CMK (cell line): Measurements from ENCODE around the gene BHLHE40.
"Not testable (repeated sequence)": the region's sequence is repeated elsewhere in the genome, so short reads cannot be mapped to it uniquely, and the experiment has no call there.

Experiments used
- DNase-seq: peaks from one replicate; pipeline ENCODE4 v3.0.0-alpha.2; 2010; ENCODE audit warnings: low read depth

Gene BHLHE40

GRCh38 chr3:4961865-4962264 is 17.4 kb upstream of the BHLHE40 start:
- not testable (repeated sequence) for DNase-seq

- DNase-seq = no peak
Observed at GRCh38 chr3:4963669-4964570, 15.3 kb upstream of the BHLHE40 start.

- not testable (repeated sequence) for DNase-seq
Observed at GRCh38 chr3:4966006-4966405, 13.2 kb upstream of the BHLHE40 start.

GRCh38 chr3:4967683-4968082 is 11.6 kb upstream of the BHLHE40 start:
- not testable (repeated sequence) for DNase-seq

DNA sequence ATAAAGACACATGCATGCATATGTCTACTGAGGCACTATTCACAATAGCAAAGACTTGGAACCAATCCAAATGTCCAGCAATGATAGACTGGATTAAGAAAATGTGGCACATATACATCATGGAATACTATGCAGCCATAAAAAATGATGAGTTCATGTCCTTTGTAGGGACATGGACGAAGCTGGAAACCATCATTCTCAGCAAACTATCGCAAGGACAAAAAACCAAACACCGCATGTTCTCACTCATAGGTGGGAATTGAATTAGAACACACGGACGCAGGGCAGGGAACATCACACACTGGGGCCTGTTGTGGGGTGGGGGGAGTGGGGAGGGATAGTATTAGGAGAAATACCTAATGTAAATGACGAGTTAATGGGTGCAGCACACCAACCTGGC is 7.8 kb upstream of the BHLHE40 start:
- DNase-seq = not testable (repeated sequence)

- DNase-seq = no peak
Observed at GRCh38 chr3:4971838-4972237, 7.4 kb upstream of the BHLHE40 start.

DNA sequence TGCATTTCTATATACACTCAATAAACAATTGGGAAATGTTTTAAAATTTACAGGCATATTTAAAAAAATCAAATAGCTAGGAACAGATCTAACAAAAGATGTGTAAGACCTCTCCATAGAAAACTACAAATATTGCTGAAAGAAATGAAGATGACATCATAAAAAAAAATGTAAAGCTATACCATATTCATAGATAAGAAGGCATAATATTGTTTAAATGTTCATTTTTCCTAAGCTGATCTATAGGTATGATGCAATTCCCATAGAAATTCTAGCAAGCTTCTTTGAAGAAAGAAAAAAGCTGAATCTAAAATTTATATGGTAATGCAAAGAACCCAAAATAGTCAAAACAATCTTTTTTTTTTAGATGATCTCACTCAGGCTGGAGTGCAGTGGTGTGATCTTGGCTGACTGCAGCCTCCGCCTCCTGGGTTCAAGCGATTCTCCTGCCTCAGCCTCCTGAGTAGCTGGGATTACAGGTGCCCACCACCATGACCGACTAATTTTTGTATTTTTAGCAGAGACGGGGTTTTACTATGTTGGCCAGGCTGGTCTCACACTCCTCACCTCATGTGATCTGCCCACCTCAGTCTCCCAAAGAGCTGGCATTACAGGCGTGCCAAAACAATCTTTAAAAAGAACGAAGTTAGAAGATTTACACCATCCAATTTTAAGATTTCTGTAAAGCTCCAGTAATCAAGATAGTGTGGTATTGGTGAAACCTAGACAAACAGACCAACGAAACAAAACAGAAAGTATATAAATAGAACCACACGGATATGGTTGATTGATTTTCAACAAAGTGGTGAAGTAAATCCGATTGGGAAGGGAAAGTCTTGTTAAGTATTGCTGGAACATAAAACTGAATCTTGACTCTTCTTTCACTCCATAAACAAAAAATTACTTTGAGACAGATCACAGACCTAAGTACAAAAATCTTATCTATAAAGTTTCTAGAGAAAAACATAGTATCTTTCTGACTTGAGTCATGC is 6.3 kb upstream of the BHLHE40 start:
- DNase-seq = no peak

GRCh38 chr3:4974154-4974553 is 5.1 kb upstream of the BHLHE40 start:
- no peak for DNase-seq

- peak; percentile 69 for DNase-seq
Observed at GRCh38 chr3:4976109-4976508, 3.1 kb upstream of the BHLHE40 start.

GRCh38 chr3:4977001-4977852 is 2.0 kb upstream of the BHLHE40 start:
- peak; percentile 84 for DNase-seq

- DNase-seq = no peak
Observed at GRCh38 chr3:4977853-4978203, 1.4 kb upstream of the BHLHE40 start.

- DNase-seq = peak; percentile 89
Observed at GRCh38 chr3:4978204-4978965, 852 bp upstream of the BHLHE40 start.

- peak; percentile 88 for DNase-seq
Observed at GRCh38 chr3:4978966-4979427, 240 bp upstream of the BHLHE40 start.

GRCh38 chr3:4980229-4981203 is 1.3 kb downstream of the BHLHE40 start:
- peak; percentile 84 for DNase-seq

DNA sequence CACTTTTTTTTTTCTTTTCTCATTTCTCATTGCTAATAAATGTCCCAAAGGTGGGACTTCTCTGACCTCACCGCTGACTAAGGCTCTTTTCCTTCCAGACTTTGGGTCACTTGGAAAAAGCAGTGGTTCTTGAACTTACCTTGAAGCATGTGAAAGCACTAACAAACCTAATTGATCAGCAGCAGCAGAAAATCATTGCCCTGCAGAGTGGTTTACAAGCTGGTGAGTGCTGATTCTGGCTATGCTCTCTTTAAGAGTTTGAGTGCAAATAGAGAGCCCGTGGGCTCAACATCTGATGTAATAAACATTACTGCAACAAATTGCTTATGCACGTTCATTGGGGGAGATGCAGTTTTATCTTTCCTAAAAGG is 2.0 kb downstream of the BHLHE40 start:
- DNase-seq = no peak

DNA sequence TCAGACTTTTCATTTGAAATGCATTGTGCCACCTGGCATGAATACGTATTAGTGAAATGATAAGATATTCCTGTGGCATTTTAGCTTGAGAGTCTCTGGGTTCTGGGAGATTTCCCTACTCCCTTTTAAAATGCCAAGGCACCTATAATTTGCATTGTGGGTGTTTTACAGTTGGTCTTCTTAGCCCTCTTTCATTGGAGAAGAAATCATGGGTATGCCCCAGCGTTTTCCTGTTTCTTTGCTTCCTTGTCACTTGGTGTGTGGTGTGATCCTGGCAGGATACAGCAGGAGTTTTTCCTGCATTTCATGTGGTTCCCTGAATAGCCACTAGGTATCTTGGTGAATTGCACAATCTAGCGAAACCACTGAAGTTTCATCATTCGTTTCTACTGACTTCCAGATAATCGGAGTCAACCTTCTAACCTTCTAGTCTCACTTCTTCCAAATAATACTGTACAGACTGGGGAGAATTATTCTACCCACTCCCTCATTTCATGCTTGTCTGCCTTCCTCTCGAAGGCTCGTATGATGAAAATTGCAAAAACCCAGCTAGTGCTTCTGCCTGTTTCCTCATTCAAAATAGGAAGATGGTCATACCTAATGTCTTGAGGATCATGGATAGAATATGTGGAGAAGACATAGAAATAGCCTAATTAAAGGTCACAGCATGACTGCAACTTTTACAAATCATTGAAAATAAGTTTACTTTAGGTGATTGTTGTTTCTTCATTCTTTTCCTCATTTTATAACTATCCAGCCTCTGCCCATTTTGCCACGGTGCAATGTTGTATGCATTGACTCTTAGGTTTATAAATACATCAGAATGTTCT is 2.6 kb downstream of the BHLHE40 start:
- no peak for DNase-seq

DNA sequence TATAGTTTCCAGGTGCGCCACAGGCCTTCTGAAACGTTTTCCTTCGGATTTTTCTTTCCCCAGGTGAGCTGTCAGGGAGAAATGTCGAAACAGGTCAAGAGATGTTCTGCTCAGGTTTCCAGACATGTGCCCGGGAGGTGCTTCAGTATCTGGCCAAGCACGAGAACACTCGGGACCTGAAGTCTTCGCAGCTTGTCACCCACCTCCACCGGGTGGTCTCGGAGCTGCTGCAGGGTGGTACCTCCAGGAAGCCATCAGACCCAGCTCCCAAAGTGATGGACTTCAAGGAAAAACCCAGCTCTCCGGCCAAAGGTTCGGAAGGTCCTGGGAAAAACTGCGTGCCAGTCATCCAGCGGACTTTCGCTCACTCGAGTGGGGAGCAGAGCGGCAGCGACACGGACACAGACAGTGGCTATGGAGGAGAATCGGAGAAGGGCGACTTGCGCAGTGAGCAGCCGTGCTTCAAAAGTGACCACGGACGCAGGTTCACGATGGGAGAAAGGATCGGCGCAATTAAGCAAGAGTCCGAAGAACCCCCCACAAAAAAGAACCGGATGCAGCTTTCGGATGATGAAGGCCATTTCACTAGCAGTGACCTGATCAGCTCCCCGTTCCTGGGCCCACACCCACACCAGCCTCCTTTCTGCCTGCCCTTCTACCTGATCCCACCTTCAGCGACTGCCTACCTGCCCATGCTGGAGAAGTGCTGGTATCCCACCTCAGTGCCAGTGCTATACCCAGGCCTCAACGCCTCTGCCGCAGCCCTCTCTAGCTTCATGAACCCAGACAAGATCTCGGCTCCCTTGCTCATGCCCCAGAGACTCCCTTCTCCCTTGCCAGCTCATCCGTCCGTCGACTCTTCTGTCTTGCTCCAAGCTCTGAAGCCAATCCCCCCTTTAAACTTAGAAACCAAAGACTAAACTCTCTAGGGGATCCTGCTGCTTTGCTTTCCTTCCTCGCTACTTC is 3.8 kb downstream of the BHLHE40 start:
- DNase-seq = no peak
